ENCODE results near the gene FAM222B. TPM values are rescaled to one million over a fixed set of nuclear protein-coding genes. Genes with fewer than 3 reads are reported as not detected.
A peak's percentile ranks its signal among the peaks of the same experiment; 100 is the strongest.

The FAM222B gene
- total and polyA plus RNA-seq, 2 donors (not counting 1 experiment from before 2014, with no cell fraction given), result 10.8 to 23.1 TPM

DNA sequence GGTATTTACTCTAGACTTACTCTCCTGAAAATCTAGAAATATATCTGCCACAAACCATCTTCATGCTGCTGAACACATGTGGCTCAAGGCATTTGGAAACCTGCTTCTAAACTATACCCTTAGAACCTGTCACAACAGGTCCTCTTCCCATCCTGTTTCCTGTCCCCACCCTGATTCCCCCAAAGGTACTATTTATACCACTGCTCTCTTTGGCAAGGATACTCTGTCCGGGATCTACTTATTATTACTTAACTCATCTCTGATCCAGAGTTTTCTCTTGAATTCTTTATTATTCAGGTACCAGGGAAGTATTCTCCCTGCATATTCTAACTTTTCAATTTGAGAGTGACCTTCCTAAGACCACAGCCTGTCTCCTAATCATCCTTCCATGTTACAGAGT lies 65.4 kb downstream of the FAM222B start:
- no peak overlapping the region for H3K4me3 ChIP-seq (ENCODE audit: control extremely low read depth in 1 of 5, extremely low read depth in 1 of 5, insufficient read depth in 1 of 5, low read depth in 2 of 5, low read length in 4 of 5)
- H3K9ac ChIP-seq (ENCODE audit: low read length), result no peak overlapping the region
- ATAC-seq (ENCODE audit: low read depth), result no peak
- peaks cover 31% of the 10 kb centered on the region for H3K4me1 Mint-ChIP-seq
- ChIA-PET POLR2A (no interaction called here), CTCF (interaction anchor here (1.0 to 1.3 kb wide), 2 partner anchors 13 to 14 kb away, joined by 3 to 5 read pairs; no protein-coding TSS in a partner anchor)
- no peak overlapping the region for H2AFZ ChIP-seq (ENCODE audit: insufficient read depth, low read depth, low read length, poor library complexity, severe bottlenecking)
- peaks cover 50% of the 10 kb centered on the region for H3K79me2 ChIP-seq (ENCODE audit: control insufficient read depth, insufficient read depth, low read length)
- no peak overlapping the region for H3K4me2 ChIP-seq (replicated peaks; ENCODE audit: low read depth, low read length, poor library complexity, severe bottlenecking)
- peaks cover 0 to 4% of the 10 kb centered on the region in 2 donors for H3K4me1 ChIP-seq (ENCODE audit: control insufficient read depth in 2 of 2, insufficient read depth in 2 of 2, low read length in 2 of 2)
- H3K27ac Mint-ChIP-seq, result peak overlapping the region; percentile 55
- H4K20me1 ChIP-seq (ENCODE audit: control insufficient read depth, insufficient read depth, low read length, poor library complexity, severe bottlenecking), result peaks cover 12% of the 10 kb centered on the region
- H3K9me3 ChIP-seq (ENCODE audit: control extremely low read depth in 1 of 3, control insufficient read depth in 2 of 3, insufficient read depth in 1 of 3, low read length in 2 of 3), result no peaks in the 10 kb centered on the region
- H3K27me3 Mint-ChIP-seq, result no peaks in the 10 kb centered on the region
- H3K27ac ChIP-seq (ENCODE audit: low read length in 2 of 2), result peak overlapping the region in 1 of 2 donors; percentile 2
- H3K4me3 Mint-ChIP-seq, result no peak overlapping the region
- no CpG with 5 or more reads among the region's 1 CpG for WGBS (ENCODE audit: insufficient coverage)
- no peak for TF ChIP-seq EZH2 (IDR thresholded peaks at IDR 0.05; ENCODE audit: borderline replicate concordance, insufficient read depth, low read depth, low read length, poor library complexity, severe bottlenecking)
- TF ChIP-seq, protein P1, sequence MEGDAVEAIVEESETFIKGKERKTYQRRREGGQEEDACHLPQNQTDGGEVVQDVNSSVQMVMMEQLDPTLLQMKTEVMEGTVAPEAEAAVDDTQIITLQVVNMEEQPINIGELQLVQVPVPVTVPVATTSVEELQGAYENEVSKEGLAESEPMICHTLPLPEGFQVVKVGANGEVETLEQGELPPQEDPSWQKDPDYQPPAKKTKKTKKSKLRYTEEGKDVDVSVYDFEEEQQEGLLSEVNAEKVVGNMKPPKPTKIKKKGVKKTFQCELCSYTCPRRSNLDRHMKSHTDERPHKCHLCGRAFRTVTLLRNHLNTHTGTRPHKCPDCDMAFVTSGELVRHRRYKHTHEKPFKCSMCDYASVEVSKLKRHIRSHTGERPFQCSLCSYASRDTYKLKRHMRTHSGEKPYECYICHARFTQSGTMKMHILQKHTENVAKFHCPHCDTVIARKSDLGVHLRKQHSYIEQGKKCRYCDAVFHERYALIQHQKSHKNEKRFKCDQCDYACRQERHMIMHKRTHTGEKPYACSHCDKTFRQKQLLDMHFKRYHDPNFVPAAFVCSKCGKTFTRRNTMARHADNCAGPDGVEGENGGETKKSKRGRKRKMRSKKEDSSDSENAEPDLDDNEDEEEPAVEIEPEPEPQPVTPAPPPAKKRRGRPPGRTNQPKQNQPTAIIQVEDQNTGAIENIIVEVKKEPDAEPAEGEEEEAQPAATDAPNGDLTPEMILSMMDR (IDR thresholded peaks at IDR 0.05), result no peak
- no peaks in the 10 kb centered on the region for H3K9me3 Mint-ChIP-seq (ENCODE audit: insufficient read depth)
- H3K27me3 ChIP-seq (replicated peaks in 1 of 4; ENCODE audit: control extremely low read depth in 1 of 4, control insufficient read depth in 3 of 4, insufficient read depth in 4 of 4, low read length in 3 of 4), result no peaks in the 10 kb centered on the region
- intact Hi-C loops (cut with micrococcal nuclease), result loop anchor here (10.0 kb wide), 1 partner anchor 58 kb away; no protein-coding TSS in a partner anchor
- DNase-seq, result no peak
- peaks cover 0 to 6% of the 10 kb centered on the region in 2 experiments for H3K36me3 ChIP-seq (replicated peaks in 1 of 2; ENCODE audit: control extremely low read depth in 1 of 2, control insufficient read depth in 1 of 2, extremely low read depth in 1 of 2, insufficient read depth in 2 of 2, low read length in 1 of 2)

DNA sequence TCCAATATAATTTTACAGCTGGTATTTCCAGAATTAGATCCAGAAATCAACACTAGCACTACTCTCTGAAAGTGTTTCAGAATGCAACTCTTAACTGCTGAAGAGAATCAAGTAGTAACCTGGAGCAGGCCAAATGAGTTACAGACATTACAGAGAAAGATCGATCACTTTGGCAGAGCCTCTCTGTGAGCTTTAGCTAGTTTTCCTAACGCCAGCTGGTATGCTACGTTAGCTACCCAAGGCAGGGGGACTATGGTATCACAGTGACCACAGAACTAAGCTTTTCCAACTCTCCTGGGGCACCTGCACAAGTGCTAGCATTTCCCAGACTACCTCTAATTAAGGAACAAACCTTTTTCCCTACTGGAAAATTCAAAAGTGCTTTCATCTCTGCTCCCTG lies 68.4 kb downstream of the FAM222B start:
- Mint-ChIP-seq H3K27ac (no peak overlapping the region), H3K4me3 (no peak overlapping the region), H3K9me3 (ENCODE audit: insufficient read depth) (no peaks in the 10 kb centered on the region), H3K27me3 (no peaks in the 10 kb centered on the region), H3K4me1 (peaks cover 18% of the 10 kb centered on the region)
- peaks cover 0 to 5% of the 10 kb centered on the region in 2 experiments for H3K36me3 ChIP-seq (replicated peaks in 1 of 2; ENCODE audit: control extremely low read depth in 1 of 2, control insufficient read depth in 1 of 2, extremely low read depth in 1 of 2, insufficient read depth in 2 of 2, low read length in 1 of 2)
- no peaks in the 10 kb centered on the region for H3K27me3 ChIP-seq (replicated peaks in 1 of 4; ENCODE audit: control extremely low read depth in 1 of 4, control insufficient read depth in 3 of 4, insufficient read depth in 4 of 4, low read length in 3 of 4)
- ChIA-PET POLR2A (no interaction called here), CTCF (interaction anchor here (0.9 to 3.9 kb wide), 4 partner anchors 11 to 47 kb away, joined by 3 to 33 read pairs (median 6); no protein-coding TSS in a partner anchor)
- ATAC-seq (ENCODE audit: low read depth), result no peak
- H3K79me2 ChIP-seq (ENCODE audit: control insufficient read depth, insufficient read depth, low read length), result peaks cover 61% of the 10 kb centered on the region
- intact Hi-C loops (cut with micrococcal nuclease), result loop anchor here (10.0 kb wide), 1 partner anchor 61 kb away; no protein-coding TSS in a partner anchor
- peaks cover 11% of the 10 kb centered on the region for H4K20me1 ChIP-seq (ENCODE audit: control insufficient read depth, insufficient read depth, low read length, poor library complexity, severe bottlenecking)
- H2AFZ ChIP-seq (ENCODE audit: insufficient read depth, low read depth, low read length, poor library complexity, severe bottlenecking), result no peak overlapping the region
- DNase-seq, result no peak
- no peak overlapping the region for H3K27ac ChIP-seq (ENCODE audit: low read length in 2 of 2)
- H3K9ac ChIP-seq (ENCODE audit: low read length), result no peak overlapping the region
- H3K9me3 ChIP-seq (ENCODE audit: control extremely low read depth in 1 of 3, control insufficient read depth in 2 of 3, insufficient read depth in 1 of 3, low read length in 2 of 3), result no peaks in the 10 kb centered on the region
- WGBS (ENCODE audit: insufficient coverage), result 95% methylated on average over 3 of the region's 3 CpGs
- H3K4me2 ChIP-seq (replicated peaks; ENCODE audit: low read depth, low read length, poor library complexity, severe bottlenecking), result no peak overlapping the region
- H3K4me3 ChIP-seq (ENCODE audit: control extremely low read depth in 1 of 5, extremely low read depth in 1 of 5, insufficient read depth in 1 of 5, low read depth in 2 of 5, low read length in 4 of 5), result no peak overlapping the region
- TF ChIP-seq, protein P1 (IDR thresholded peaks at IDR 0.05), result no peak
- TF ChIP-seq EZH2 (IDR thresholded peaks at IDR 0.05; ENCODE audit: borderline replicate concordance, insufficient read depth, low read depth, low read length, poor library complexity, severe bottlenecking), result no peak
- H3K4me1 ChIP-seq (ENCODE audit: control insufficient read depth in 2 of 2, insufficient read depth in 2 of 2, low read length in 2 of 2), result peaks cover 0 to 4% of the 10 kb centered on the region in 2 donors
